ENCODE measurements around the gene PARL.
"Not testable (repeated sequence)": the region's sequence is repeated elsewhere in the genome, so short reads cannot be mapped to it uniquely, and the experiment has no call there.

PARL gene

GRCh38 chr3:183790700-183791099 is 94.0 kb downstream of the PARL start:
- H3K4me3 ChIP-seq (ENCODE audit: low read depth, low read length), result no peak overlapping the region
- H3K9ac ChIP-seq (ENCODE audit: low read depth, low read length), result no peak overlapping the region
- H3K4me1 ChIP-seq (ENCODE audit: control insufficient read depth, insufficient read depth, low read length), result no peaks in the 10 kb centered on the region
- H3K27me3 ChIP-seq (ENCODE audit: control insufficient read depth, insufficient read depth, low read length), result no peaks in the 10 kb centered on the region
- H3K9me3 ChIP-seq (ENCODE audit: control insufficient read depth, insufficient read depth, low read length), result no peaks in the 10 kb centered on the region
- H3K27ac ChIP-seq (ENCODE audit: low read depth, low read length), result no peak overlapping the region
- peaks cover 89% of the 10 kb centered on the region for H3K36me3 ChIP-seq (ENCODE audit: control insufficient read depth, insufficient read depth, low read length)

DNA sequence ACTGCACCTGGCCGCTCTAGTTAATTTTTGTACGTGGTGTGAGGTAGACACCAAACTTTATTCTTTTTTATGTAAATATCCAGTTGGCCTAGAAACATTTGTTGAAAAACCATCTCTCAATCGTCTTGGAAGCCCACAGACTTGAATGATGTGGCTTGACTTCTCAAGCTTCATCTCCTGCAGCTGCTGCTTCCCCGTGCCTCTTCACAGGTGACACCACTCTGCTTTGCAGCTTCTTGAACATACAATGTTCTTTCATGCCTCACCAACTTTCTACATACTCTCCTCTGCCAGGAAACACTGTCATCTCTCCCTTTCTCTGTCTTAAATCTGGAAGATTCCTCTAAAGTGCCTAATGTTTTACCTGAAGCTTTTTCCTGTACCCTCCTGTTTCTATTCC is 94.9 kb downstream of the PARL start:
- Histone ChIP-seq H3K36me3 (ENCODE audit: control insufficient read depth, insufficient read depth, low read length) (peaks cover 84% of the 10 kb centered on the region), H3K27ac (ENCODE audit: low read depth, low read length) (no peak overlapping the region), H3K4me1 (ENCODE audit: control insufficient read depth, insufficient read depth, low read length) (no peaks in the 10 kb centered on the region), H3K9ac (ENCODE audit: low read depth, low read length) (no peak overlapping the region), H3K27me3 (ENCODE audit: control insufficient read depth, insufficient read depth, low read length) (no peaks in the 10 kb centered on the region), H3K9me3 (ENCODE audit: control insufficient read depth, insufficient read depth, low read length) (no peaks in the 10 kb centered on the region), H3K4me3 (ENCODE audit: low read depth, low read length) (no peak overlapping the region)

GRCh38 chr3:183784503-183784902 is 100.2 kb downstream of the PARL start:
- not testable (repeated sequence) for H3K27ac ChIP-seq (ENCODE audit: low read depth, low read length)

DNA sequence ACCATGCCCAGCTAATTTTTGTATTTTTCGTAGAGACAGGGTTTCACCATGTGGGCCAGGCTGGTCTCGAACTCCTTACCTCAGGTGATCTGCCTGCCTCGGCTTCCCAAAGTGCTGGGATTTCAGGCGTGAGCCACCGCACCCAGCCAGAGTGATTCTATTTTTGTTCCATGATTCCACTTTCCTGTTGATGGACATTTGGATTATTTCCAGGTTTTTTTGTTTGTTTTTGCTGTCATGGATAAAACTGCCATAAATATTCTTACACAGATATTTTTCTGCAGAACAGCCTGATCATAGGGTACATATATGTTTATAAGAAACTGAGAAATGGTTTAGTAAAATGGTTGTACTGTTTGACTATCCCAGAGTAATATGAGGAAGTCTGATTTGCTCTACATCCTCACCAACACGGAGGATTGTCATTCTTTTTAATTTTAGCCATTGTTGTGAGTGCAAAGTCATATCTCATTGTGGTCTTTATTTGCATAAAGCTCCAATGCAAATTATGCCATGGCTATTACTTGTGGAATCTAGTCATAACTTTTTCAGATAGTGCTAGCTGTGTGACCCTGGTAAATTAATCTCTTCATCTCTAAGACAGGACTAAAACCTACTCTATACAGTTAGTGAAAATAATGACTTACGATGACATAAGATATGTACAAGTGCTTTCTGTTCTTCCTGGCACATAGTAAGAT is 102.0 kb downstream of the PARL start:
- H3K9ac ChIP-seq (ENCODE audit: low read depth, low read length), result no peak overlapping the region
- H3K4me3 ChIP-seq (ENCODE audit: low read depth, low read length), result no peak overlapping the region
- H3K36me3 ChIP-seq (ENCODE audit: control insufficient read depth, insufficient read depth, low read length), result peaks cover 84% of the 10 kb centered on the region
- no peaks in the 10 kb centered on the region for H3K27me3 ChIP-seq (ENCODE audit: control insufficient read depth, insufficient read depth, low read length)
- no peak overlapping the region for H3K27ac ChIP-seq (ENCODE audit: low read depth, low read length)
- no peaks in the 10 kb centered on the region for H3K9me3 ChIP-seq (ENCODE audit: control insufficient read depth, insufficient read depth, low read length)
- H3K4me1 ChIP-seq (ENCODE audit: control insufficient read depth, insufficient read depth, low read length), result no peaks in the 10 kb centered on the region

More at GRCh38 chr3:183784503-183784902, 100.2 kb downstream of the PARL start:
- H3K9ac ChIP-seq (ENCODE audit: low read depth, low read length); H3K4me3 ChIP-seq (ENCODE audit: low read depth, low read length); H3K27me3 ChIP-seq (ENCODE audit: control insufficient read depth, insufficient read depth, low read length); H3K9me3 ChIP-seq (ENCODE audit: control insufficient read depth, insufficient read depth, low read length); H3K4me1 ChIP-seq (ENCODE audit: control insufficient read depth, insufficient read depth, low read length): not testable (repeated sequence)
- peaks cover 80% of the 10 kb centered on the region for H3K36me3 ChIP-seq (ENCODE audit: control insufficient read depth, insufficient read depth, low read length)

DNA sequence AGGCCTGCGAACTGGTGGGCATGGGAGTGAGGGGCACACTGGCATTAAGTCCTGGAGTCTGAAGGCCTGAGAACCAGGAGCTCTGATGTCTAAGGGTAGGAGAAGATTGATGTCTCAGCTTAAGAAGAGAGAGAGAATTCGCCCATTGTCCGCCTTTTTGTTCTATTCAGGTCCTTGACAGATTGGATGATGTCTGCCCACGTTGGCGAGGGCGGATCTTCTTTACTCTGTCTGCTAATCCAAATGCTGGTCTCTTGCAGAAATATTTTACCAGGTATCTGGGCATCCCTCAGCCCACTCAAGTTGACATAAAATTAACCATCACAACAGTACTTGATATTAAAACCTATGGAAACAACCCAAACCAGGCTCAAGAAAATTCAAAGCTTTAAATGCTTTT is 103.4 kb downstream of the PARL start:
- Histone ChIP-seq H3K4me1 (ENCODE audit: control insufficient read depth, insufficient read depth, low read length) (no peaks in the 10 kb centered on the region), H3K36me3 (ENCODE audit: control insufficient read depth, insufficient read depth, low read length) (peaks cover 84% of the 10 kb centered on the region), H3K27me3 (ENCODE audit: control insufficient read depth, insufficient read depth, low read length) (no peaks in the 10 kb centered on the region), H3K9ac (ENCODE audit: low read depth, low read length) (no peak overlapping the region), H3K9me3 (ENCODE audit: control insufficient read depth, insufficient read depth, low read length) (no peaks in the 10 kb centered on the region), H3K27ac (ENCODE audit: low read depth, low read length) (no peak overlapping the region), H3K4me3 (ENCODE audit: low read depth, low read length) (no peak overlapping the region)

GRCh38 chr3:183779896-183780465 is 104.7 kb downstream of the PARL start:
- H3K4me1 ChIP-seq (ENCODE audit: control insufficient read depth, insufficient read depth, low read length), result no peaks in the 10 kb centered on the region
- H3K27ac ChIP-seq (ENCODE audit: low read depth, low read length), result no peak overlapping the region
- H3K27me3 ChIP-seq (ENCODE audit: control insufficient read depth, insufficient read depth, low read length), result no peaks in the 10 kb centered on the region
- peaks cover 88% of the 10 kb centered on the region for H3K36me3 ChIP-seq (ENCODE audit: control insufficient read depth, insufficient read depth, low read length)
- no peak overlapping the region for H3K9ac ChIP-seq (ENCODE audit: low read depth, low read length)
- no peak overlapping the region for H3K4me3 ChIP-seq (ENCODE audit: low read depth, low read length)
- H3K9me3 ChIP-seq (ENCODE audit: control insufficient read depth, insufficient read depth, low read length), result no peaks in the 10 kb centered on the region

Data from HUES48 (cell line).